Endothelial cell of umbilical vein (primary cell): ENCODE results near the gene ARHGEF17.

Experiments used
- CTCF ChIP-seq, 2 donors: IDR thresholded peaks; 1 replicate in 1 of 2; 2 replicates in 1 of 2; pipeline ENCODE4 v1.5.1; 2011; ENCODE audit warnings: low read length in 2 of 2, mild to moderate bottlenecking in 2 of 2, moderate library complexity in 2 of 2, control low read depth in 1 of 2, inconsistent platforms in 1 of 2, low read depth in 1 of 2; ENCODE audit not compliant: insufficient read depth in 1 of 2; ENCODE audit errors: extremely low read depth in 1 of 2
- EZH2 ChIP-seq: IDR thresholded peaks from 2 replicates; pipeline ENCODE4 v1.6.1; 2012; ENCODE audit warnings: borderline replicate concordance, low read depth, mild to moderate bottlenecking, moderate library complexity, low read length, inconsistent platforms; ENCODE audit not compliant: severe bottlenecking
- FOS ChIP-seq: IDR thresholded peaks from 2 replicates; pipeline ENCODE4 v1.6.1; 2011; ENCODE audit warnings: mild to moderate bottlenecking, low read length, moderate library complexity, borderline replicate concordance; ENCODE audit not compliant: insufficient read depth
- MAX ChIP-seq: IDR thresholded peaks from 2 replicates; pipeline ENCODE4 v1.6.1; 2011; ENCODE audit not compliant: insufficient read depth, insufficient read length
- POLR2A ChIP-seq: IDR thresholded peaks from 2 replicates; pipeline ENCODE4 v1.6.1; 2012; ENCODE audit warnings: low read depth, mild to moderate bottlenecking, control low read depth, low read length
- POLR2AphosphoS5 ChIP-seq: IDR thresholded peaks from 2 replicates; pipeline ENCODE4 v1.6.1; 2012; ENCODE audit warnings: low read depth, mild to moderate bottlenecking, control low read depth, low read length, moderate library complexity; ENCODE audit not compliant: insufficient read depth

- no peak for TF ChIP-seq CTCF (IDR thresholded peaks at IDR 0.05; ENCODE audit: extremely low read depth in 1 of 2, insufficient read depth in 1 of 2, low read depth in 1 of 2, low read length in 2 of 2)
- TF ChIP-seq MAX, result no peak
- TF ChIP-seq FOS, result no peak
- no peak for TF ChIP-seq POLR2AphosphoS5
- TF ChIP-seq POLR2A, result no peak
- no peak for TF ChIP-seq EZH2
Observed at GRCh38 chr11:73306069-73306841, 1.8 kb upstream of the ARHGEF17 start.
